HG03565 (cell line): ENCODE data around the gene FARP2.

Source experiments
- ATAC-seq: cut with Tn5 transposase; IDR thresholded peaks from one replicate; pipeline ENCODE4 v1.9.1; 2021; ENCODE audit warnings: mild to moderate bottlenecking, moderate library complexity; ENCODE audit not compliant: unreplicated experiment

The FARP2 gene

DNA sequence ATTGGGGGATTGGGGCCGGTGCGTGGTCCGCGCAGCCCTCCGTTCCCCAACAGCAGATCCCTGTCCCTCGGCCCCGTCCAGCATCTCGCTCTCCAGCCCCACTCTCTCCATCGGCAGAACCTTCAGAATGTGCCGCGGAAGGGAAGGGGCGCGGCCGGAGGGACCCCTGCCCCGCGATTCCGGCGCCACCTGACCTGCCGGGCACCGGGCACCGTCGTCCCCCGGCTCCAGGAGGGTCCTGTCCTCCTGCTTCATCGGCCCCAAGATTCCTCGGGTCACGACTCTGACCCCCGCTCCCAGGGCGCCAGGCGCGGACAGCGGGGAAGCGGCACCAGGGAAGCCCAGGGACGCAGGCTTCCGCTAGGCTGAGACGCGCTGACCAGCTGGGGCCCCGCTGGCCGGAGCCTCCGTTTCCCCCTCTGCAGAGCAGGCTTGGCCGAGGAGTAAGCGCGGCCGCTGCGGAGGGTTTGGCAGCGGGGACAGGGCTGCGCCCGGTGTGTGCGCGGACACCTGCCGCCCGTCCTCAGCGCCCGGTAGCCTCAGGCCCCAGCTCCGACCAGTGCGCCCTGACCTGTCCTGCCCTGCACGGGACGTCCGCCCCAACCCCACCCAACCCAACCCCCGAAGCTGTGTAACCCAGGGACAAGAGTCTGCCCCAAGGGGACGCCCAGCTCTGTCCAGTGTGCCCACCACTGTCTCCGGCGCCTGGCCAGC, 185.6 kb downstream of the FARP2 start:
- ATAC-seq: no peak

DNA sequence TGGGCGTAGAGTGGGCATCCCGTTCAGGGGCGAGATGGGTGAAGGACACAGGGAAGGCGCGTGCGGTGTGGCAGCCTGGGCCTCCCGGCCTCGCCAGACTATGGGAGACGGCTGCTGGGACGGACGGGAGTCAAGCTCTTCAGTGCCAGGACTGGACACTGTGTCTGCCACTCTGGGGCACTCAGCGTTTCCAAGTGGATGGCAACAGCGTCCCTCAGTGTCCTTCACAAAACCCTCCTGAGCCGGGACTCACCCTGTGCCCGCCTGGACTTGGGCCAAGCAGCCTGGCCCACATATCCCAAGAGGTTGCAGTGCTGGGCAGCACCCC, 186.2 kb downstream of the FARP2 start:
- no peak for ATAC-seq
